Brain microvascular endothelial cell (primary cell): ENCODE results near the gene MGST1.

ENCODE experiments used
- DNase-seq: peaks from one replicate; pipeline ENCODE4 v3.0.0-alpha.2; 2020
- H3K27ac ChIP-seq: fragments of 250-450 bp; sonication (Bioruptor Pico); 2 replicates; pipeline ENCODE4 v1.5.1; 2020; ENCODE audit warnings: mild to moderate bottlenecking, moderate library complexity
- H3K27me3 ChIP-seq: fragments of 250-450 bp; sonication (Bioruptor Pico); replicated peaks from 2 replicates; pipeline ENCODE4 v1.5.1; 2020; ENCODE audit warnings: mild to moderate bottlenecking
- H3K36me3 ChIP-seq: fragments of 250-450 bp; sonication (Bioruptor Pico); replicated peaks from 2 replicates; pipeline ENCODE4 v1.5.1; 2020; ENCODE audit warnings: mild to moderate bottlenecking
- H3K4me3 ChIP-seq: 2 replicates; pipeline ENCODE4 v1.5.1; 2011; ENCODE audit warnings: low read depth, mild to moderate bottlenecking, control low read depth, low read length, moderate library complexity
- CTCF ChIP-seq: IDR thresholded peaks from 2 replicates; pipeline ENCODE4 v1.5.1; 2011; ENCODE audit warnings: low read depth, mild to moderate bottlenecking, moderate library complexity, low read length, control low read depth, inconsistent platforms; ENCODE audit errors: missing control alignments
- in situ Hi-C: cut with HindIII; loops from 2 replicates; pipeline ENCODE4 v1.10.0; 2017; ENCODE audit warnings: low sequenced_read_pairs, low pct_ligation_motif_present

Gene MGST1

GRCh38 chr12:16307856-16308475, 39.5 kb upstream of the MGST1 start:
- no peaks in the 10 kb centered on the region for H3K27me3 ChIP-seq
- H3K27ac ChIP-seq: no peak overlapping the region
- TF ChIP-seq CTCF: no peak
- no peak overlapping the region for H3K4me3 ChIP-seq
- DNase-seq: no peak
- in situ Hi-C loops: no loop called here
- H3K36me3 ChIP-seq: no peaks in the 10 kb centered on the region

GRCh38 chr12:16310934-16311333, 36.5 kb upstream of the MGST1 start:
- no peak overlapping the region for H3K4me3 ChIP-seq
- no peak overlapping the region for H3K27ac ChIP-seq
- no peak for TF ChIP-seq CTCF
- in situ Hi-C loops: no loop called here
- H3K27me3 ChIP-seq: no peaks in the 10 kb centered on the region
- H3K36me3 ChIP-seq: no peaks in the 10 kb centered on the region
- no peak for DNase-seq

GRCh38 chr12:16323010-16323409, 24.4 kb upstream of the MGST1 start:
- in situ Hi-C loops: no loop called here
- Histone ChIP-seq H3K27ac (no peak overlapping the region), H3K4me3 (no peak overlapping the region), H3K27me3 (no peaks in the 10 kb centered on the region), H3K36me3 (no peaks in the 10 kb centered on the region)
- DNase-seq: peak; percentile 31
- no peak for TF ChIP-seq CTCF

GRCh38 chr12:16323638-16324037, 23.8 kb upstream of the MGST1 start:
- in situ Hi-C loops: no loop called here
- Histone ChIP-seq H3K36me3 (no peaks in the 10 kb centered on the region), H3K4me3 (no peak overlapping the region), H3K27me3 (no peaks in the 10 kb centered on the region), H3K27ac (no peak overlapping the region)
- DNase-seq: no peak
- TF ChIP-seq CTCF: no peak

GRCh38 chr12:16324272-16324671, 23.2 kb upstream of the MGST1 start:
- TF ChIP-seq CTCF: no peak
- no peaks in the 10 kb centered on the region for H3K36me3 ChIP-seq
- in situ Hi-C loops: no loop called here
- DNase-seq: no peak
- no peak overlapping the region for H3K27ac ChIP-seq
- no peaks in the 10 kb centered on the region for H3K27me3 ChIP-seq
- no peak overlapping the region for H3K4me3 ChIP-seq

GRCh38 chr12:16324772-16325171, 22.7 kb upstream of the MGST1 start:
- H3K36me3 ChIP-seq: no peaks in the 10 kb centered on the region
- in situ Hi-C loops: no loop called here
- DNase-seq: no peak
- no peak for TF ChIP-seq CTCF
- no peak overlapping the region for H3K4me3 ChIP-seq
- H3K27ac ChIP-seq: no peak overlapping the region
- H3K27me3 ChIP-seq: no peaks in the 10 kb centered on the region
